HepG2 (cell line): ENCODE data around the gene NOA1. TPM values are rescaled to one million over a fixed set of nuclear protein-coding genes. Genes with fewer than 3 reads are reported as not detected.

Source experiments
- ARID2 ChIP-seq: sonication (generic); formaldehyde crosslinking; IDR thresholded peaks from 2 replicates; pipeline ENCODE4 v1.8.1; 2022; ENCODE audit warnings: mild to moderate bottlenecking, missing genetic modification reagents, borderline replicate concordance
- ETV6 ChIP-seq: sonication (generic); formaldehyde crosslinking; conservative IDR thresholded peaks from 2 replicates; pipeline ENCODE4 v1.4.0; 2020; ENCODE audit warnings: missing genetic modification reagents
- GPBP1L1 ChIP-seq: sonication (generic); formaldehyde crosslinking; IDR thresholded peaks from 2 replicates; pipeline ENCODE4 v1.5.0; 2020; ENCODE audit warnings: mild to moderate bottlenecking, missing genetic modification reagents
- MED1 ChIP-seq: sonication (generic); formaldehyde crosslinking; IDR thresholded peaks from 2 replicates; pipeline ENCODE4 v1.4.0; 2020; ENCODE audit warnings: missing genetic modification reagents
- MTERF4 ChIP-seq: sonication (generic); formaldehyde crosslinking; IDR thresholded peaks from 2 replicates; pipeline ENCODE4 v1.8.0; 2023; ENCODE audit warnings: mild to moderate bottlenecking, missing genetic modification reagents
- MXD3 ChIP-seq: IDR thresholded peaks from 2 replicates; pipeline ENCODE4 v1.6.1; 2016; ENCODE audit warnings: mild to moderate bottlenecking, missing biosample characterization, missing genetic modification reagents
- PREB ChIP-seq: sonication (generic); formaldehyde crosslinking; IDR thresholded peaks from 2 replicates; pipeline ENCODE4 v1.4.0; 2020; ENCODE audit warnings: missing genetic modification reagents
- RBM39 ChIP-seq: fragments of 200-400 bp; formaldehyde crosslinking; IDR thresholded peaks from one replicate; pipeline ENCODE4 v1.6.1; 2018; ENCODE audit warnings: antibody characterized with exemption, mild to moderate bottlenecking, low read depth, low read length; ENCODE audit not compliant: poor library complexity, severe bottlenecking
- YEATS2 ChIP-seq: sonication (generic); formaldehyde crosslinking; IDR thresholded peaks from 2 replicates; pipeline ENCODE4 v1.4.0; 2020; ENCODE audit warnings: missing genetic modification reagents, borderline replicate concordance
- ZFX ChIP-seq: sonication (generic); formaldehyde crosslinking; IDR thresholded peaks from 2 replicates; pipeline ENCODE4 v1.4.0; 2020; ENCODE audit warnings: mild to moderate bottlenecking, low read depth, missing genetic modification reagents, moderate library complexity
- ZHX1 ChIP-seq: sonication (generic); formaldehyde crosslinking; IDR thresholded peaks from 2 replicates; pipeline ENCODE4 v1.8.1; 2022; ENCODE audit warnings: low read depth, mild to moderate bottlenecking, missing genetic modification reagents
- ZMYM2 ChIP-seq: sonication (generic); formaldehyde crosslinking; IDR thresholded peaks from 2 replicates; pipeline ENCODE4 v1.8.0; 2022; ENCODE audit warnings: mild to moderate bottlenecking, missing genetic modification reagents
- ZNF20 ChIP-seq: sonication (generic); formaldehyde crosslinking; IDR thresholded peaks from 2 replicates; pipeline ENCODE4 v1.4.0; 2020; ENCODE audit warnings: mild to moderate bottlenecking, moderate library complexity, missing genetic modification reagents
- ZNF263 ChIP-seq: sonication (generic); formaldehyde crosslinking; IDR thresholded peaks from 2 replicates; pipeline ENCODE4 v1.4.0; 2020; ENCODE audit warnings: missing genetic modification reagents
- ZNF3 ChIP-seq: IDR thresholded peaks from 2 replicates; pipeline ENCODE4 v1.7.0; 2017; ENCODE audit warnings: inconsistent platforms
- ZNF33A ChIP-seq: sonication (generic); formaldehyde crosslinking; IDR thresholded peaks from 2 replicates; pipeline ENCODE4 v1.5.1; 2020; ENCODE audit warnings: missing genetic modification reagents, mild to moderate bottlenecking, moderate library complexity, borderline replicate concordance
- ZNF441 ChIP-seq: sonication (generic); formaldehyde crosslinking; IDR thresholded peaks from 2 replicates; pipeline ENCODE4 v1.7.0; 2021; ENCODE audit warnings: missing genetic modification reagents, borderline replicate concordance
- ZNF616 ChIP-seq: sonication (generic); formaldehyde crosslinking; IDR thresholded peaks from 2 replicates; pipeline ENCODE4 v1.5.0; 2020; ENCODE audit warnings: low read depth, mild to moderate bottlenecking, missing genetic modification reagents
- ZNF629 ChIP-seq: sonication (generic); formaldehyde crosslinking; conservative IDR thresholded peaks from 2 replicates; pipeline ENCODE4 v1.5.0; 2020; ENCODE audit warnings: missing genetic modification reagents
- ZNF883 ChIP-seq: sonication (generic); formaldehyde crosslinking; IDR thresholded peaks from 2 replicates; pipeline ENCODE4 v1.5.1; 2020; ENCODE audit warnings: mild to moderate bottlenecking, missing genetic modification reagents; ENCODE audit errors: not compliant biosample characterization
- polyA plus RNA-seq, 8 experiments: library from polyadenylated mRNA; depleted of rRNA in 3 of 8; stranded (reverse) in 7 of 8; unstranded in 1 of 8; fragments of >200 nt; fragmentation: Illumina TruSeq in 4 of 8; extraction: Trizol in 4 of 8; gene quantifications; 2 replicates each; pipeline versions ENCODE4 v1.2.1 to v1.2.3, GENCODE V29; 2011 to 2016; ENCODE audit warnings: low read depth in 4 of 8, missing spikeins in 1 of 8, mixed read lengths in 1 of 8; ENCODE audit not compliant: insufficient read depth in 1 of 8
- total RNA-seq, 5 experiments: library from RNA; depleted of rRNA; stranded (reverse); fragments of >200 nt; fragmentation: Illumina TruSeq; extraction: Trizol; gene quantifications; 2 replicates each; pipeline ENCODE4 v1.2.3, GENCODE V29; 2016; ENCODE audit warnings: low read depth in 1 of 5

NOA1 gene
- total and polyA plus RNA-seq, 2 of the 13 experiments (the other 11 are each of a cell fraction or from before 2014, with no cell fraction given) = 17.3 to 19.0 TPM

- no peak for TF ChIP-seq GPBP1L1 (CRISPR knock-in tag)
- TF ChIP-seq ZNF441 = peak; percentile 68; the same call in 1 of the 2 replicates
- TF ChIP-seq ZNF616 = peak; percentile 72; the same call in 1 of the 2 replicates
- no peak for TF ChIP-seq ZMYM2
- no peak for TF ChIP-seq ZNF263 (CRISPR knock-in tag)
- no peak for TF ChIP-seq ZNF33A (CRISPR knock-in tag)
- peak; percentile 29; the same call in 1 of the 2 replicates for TF ChIP-seq MED1 (CRISPR knock-in tag)
- TF ChIP-seq ETV6 (CRISPR knock-in tag) = no peak
- no peak for TF ChIP-seq ARID2 (CRISPR knock-in tag)
- TF ChIP-seq MTERF4 = no peak
- no peak for TF ChIP-seq ZHX1 (CRISPR knock-in tag)
- TF ChIP-seq ZNF20 (CRISPR knock-in tag) = no peak
- no peak for TF ChIP-seq ZNF3
- TF ChIP-seq RBM39 = peak; percentile 72
- TF ChIP-seq ZNF883 (CRISPR knock-in tag) = peak; percentile 13
- peak; percentile 73 for TF ChIP-seq YEATS2 (CRISPR knock-in tag)
- peak; percentile 98 for TF ChIP-seq ZFX (CRISPR knock-in tag)
- TF ChIP-seq PREB (CRISPR knock-in tag) = no peak
- no peak for TF ChIP-seq ZNF629 (CRISPR knock-in tag)
- TF ChIP-seq MXD3 (CRISPR knock-in tag) = peak; percentile 31; the same call in 1 of the 2 replicates
These were observed 1.4 kb upstream of the NOA1 start, which contains the start of gene POLR2B (continued) for GRCh38 chr4:56978750-56979303.
